Superior temporal gyrus (tissue), 1 donor: ENCODE data around the gene NOL12.
"Not testable (repeated sequence)": the region's sequence is repeated elsewhere in the genome, so short reads cannot be mapped to it uniquely, and the experiment has no call there.

Experiments used
- DNase-seq: peaks from one replicate; pipeline ENCODE4 v3.0.0-alpha.2; 2016; ENCODE audit errors: extremely low spot score

The NOL12 gene

DNA sequence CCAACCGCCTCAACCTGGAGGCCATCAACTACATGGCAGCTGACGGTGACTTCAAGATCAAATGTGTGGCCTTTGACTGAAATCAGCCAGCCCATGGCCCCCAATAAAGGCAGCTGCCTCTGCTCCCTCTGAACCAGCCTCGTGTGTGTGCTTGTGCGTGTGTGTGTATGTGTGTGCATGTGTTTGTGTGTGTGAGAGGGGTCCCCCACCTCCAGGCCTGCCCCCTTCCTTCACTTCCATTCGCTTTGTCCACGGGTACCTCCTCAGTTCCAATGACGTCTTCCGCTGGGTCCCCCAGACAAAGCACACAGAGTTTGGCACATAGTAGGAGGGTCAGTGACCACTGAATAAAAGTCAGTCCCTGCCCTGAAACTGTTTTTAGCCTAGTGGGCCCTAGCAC, 6.5 kb upstream of the NOL12 start:
- DNase-seq: no peak

DNA sequence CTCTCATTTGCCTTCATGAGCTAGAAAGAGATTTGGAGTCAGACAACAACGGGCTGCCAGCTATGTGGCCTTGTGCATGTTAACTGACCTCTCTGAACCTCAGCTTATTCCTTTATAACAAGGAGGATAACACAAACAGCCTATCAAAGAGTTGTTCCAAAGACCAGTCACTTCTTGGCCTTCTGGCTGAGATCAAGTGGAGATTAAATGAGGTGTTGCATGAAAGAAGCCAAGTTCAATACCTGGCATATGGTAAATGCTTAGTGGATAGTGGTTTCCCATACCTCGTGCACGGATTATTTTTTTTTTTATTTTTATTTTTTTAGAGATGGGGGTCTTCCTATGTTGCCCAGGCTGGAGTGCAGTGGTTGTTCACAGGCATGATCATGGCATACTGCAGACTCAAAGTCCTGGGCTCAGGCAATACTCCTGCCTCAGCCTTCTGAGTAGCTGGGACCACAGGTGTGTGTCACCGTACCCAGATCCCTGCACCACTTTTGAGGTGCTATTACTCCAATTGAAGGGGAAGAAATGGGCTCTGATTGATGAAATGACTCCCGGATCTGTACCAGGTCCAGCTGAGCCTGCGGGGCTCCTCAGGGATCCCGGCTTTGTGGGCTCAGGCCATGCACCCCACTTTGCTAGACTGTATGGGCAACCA, 5.8 kb upstream of the NOL12 start:
- no peak for DNase-seq

DNA sequence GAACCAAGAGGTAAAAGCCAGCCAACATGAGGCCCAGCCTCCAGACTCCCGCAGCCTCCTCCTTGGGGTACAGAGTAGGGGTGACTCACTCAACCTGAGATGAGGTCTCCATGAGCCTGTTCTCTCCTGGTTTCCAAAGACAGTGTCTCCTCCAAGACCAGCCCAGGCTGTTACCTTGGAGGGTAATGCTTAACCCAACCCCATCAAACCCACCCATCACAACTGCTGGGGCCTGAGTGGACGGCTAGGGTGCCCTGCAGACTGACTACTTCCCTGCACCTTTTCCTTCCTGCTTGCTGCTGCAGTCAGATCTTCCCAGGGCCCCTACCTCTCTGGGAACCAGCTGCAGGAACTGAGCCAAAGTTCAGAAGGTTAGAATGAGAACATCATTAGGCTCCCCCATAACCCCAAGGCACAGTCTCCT, 5.1 kb upstream of the NOL12 start:
- DNase-seq: no peak

DNA sequence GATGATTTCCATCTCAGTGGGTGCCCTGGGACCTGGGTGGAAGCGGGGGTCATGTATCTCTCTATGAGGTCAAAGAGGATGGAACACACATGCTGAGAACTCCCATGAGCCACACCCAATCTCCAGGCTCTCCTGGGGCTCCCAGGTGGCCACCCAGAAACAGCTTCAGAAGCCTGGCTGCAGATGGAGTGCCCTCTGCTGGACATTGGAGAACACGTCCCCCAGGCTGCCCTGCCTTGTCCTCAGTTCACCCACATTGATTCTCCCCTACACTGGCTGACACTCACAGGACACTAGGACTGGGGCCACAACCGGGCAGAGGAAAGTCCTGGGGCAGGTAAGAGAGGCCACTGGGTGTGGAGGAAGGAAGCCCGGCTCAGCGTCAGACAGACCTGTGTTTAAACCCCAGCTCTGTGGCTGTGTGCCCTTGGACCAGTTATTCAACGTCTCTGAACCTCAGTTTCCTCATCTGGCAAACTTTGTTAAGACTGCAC, 4.5 kb upstream of the NOL12 start:
- DNase-seq: peak; percentile 74

DNA sequence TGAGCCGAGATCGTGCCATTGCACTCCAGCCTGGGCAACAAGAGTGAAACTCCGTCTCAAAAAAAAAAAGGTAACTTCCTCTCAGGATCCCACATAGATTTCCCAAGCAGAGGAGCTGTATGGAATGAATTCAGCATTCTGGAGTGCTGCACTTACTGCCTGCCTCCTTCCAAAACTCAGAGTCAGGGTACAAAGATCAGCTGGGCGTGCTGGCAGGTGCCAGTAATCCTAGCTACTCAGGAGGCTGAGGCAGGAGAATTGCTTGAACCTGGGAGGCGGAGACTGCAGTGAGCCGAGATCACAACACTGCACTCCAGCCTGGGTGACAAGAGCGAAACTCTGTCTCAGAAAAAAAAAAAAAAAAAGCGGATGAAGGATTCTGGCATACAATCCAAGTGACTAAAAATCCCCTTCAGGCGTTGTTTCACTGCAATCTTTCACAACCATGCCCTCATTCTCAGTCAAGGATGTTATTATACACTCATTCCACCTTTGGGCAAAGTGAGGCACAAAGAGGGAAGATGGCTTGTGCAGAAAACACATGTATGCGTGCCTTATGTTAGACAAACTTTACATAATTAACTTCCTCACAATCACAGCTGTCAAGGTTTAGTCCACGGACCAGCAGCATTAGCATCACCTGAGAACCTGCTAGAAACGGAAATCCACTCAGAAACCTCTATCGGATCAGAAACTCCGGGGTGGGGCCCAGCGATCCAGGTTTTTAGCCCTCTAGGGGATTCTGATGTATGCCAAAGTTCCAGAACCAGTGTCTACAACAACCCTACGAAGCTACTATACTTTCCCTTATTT, 1.1 kb upstream of the NOL12 start:
- no peak for DNase-seq

DNA sequence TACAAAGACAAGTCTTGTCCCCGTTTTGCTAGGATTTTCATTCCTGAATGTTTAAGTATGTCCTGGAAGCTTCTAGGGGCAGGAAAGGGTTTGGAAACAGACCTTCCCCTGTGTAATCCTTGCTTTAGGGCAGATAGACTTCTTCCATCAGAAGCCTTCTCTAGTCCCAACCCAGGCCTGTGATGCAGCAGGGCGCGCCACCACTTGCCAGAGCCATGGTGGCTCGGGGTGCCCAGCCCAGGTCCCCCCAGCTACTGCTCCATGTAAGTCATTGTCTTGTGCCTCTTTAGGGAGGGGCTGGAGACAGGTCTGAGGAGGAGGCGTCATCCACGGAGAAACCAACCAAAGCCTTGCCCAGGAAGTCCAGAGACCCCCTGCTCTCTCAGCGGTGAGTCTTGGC, 4.3 kb downstream of the NOL12 start:
- no peak for DNase-seq

DNA sequence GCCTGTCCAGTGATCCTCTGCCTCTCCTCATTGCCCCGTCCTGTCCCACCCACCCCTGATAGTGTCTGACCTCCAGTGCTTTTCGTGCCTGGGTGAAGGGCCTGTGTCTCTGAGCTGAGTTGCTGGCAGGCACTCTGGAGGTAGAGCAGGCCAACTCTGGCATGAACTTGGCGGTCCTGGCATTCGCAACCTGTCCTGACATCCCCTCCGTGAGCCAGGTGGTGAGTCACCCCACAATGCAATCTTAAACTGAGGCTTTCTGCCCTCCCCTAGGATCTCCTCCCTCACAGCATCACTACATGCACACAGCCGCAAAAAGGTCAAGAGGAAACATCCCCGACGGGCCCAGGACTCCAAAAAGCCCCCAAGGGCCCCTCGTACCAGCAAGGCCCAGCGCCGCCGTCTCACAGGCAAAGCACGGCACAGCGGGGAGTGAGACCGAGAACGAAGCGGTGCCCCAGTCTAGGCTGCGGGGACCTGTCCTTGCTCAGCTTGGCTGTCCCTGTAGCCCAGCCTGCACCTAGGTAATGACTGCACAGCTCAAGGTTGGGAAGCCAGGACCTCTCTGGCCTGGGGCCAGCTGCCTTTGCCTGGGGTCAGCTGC, 4.9 kb downstream of the NOL12 start:
- DNase-seq: no peak

DNA sequence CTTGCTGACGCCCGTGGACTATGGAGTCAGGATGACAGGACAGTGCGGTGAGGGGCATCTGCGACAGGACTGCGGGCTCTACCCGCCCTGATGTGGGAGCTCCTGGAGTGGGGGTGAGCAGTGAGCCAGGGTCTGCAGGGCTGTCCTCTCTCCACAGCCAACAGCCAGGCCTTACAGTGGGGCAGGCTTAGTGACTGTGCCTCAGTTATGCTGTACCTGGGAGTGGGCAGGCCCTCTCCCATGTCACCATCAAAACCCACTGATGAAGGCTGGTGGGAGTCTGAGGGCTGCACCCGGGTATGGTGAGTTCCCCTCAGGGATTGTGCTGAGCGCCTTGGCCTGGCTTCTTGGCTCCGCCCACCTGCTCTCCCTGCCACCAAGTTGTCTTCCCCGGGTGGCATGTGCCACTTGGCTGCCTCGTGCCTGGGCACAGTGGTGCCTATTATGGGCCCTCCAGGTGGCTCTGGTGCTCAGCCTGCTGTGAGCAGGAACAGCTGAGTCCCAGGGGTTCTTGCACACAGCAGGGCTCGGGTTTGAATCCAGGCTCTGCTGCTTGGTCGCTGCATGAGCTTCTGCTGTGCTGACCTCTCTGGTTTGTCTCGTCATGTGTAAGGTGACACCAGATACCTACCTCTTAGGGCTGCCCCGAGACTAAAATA, 6.6 kb downstream of the NOL12 start:
- no peak for DNase-seq

DNA sequence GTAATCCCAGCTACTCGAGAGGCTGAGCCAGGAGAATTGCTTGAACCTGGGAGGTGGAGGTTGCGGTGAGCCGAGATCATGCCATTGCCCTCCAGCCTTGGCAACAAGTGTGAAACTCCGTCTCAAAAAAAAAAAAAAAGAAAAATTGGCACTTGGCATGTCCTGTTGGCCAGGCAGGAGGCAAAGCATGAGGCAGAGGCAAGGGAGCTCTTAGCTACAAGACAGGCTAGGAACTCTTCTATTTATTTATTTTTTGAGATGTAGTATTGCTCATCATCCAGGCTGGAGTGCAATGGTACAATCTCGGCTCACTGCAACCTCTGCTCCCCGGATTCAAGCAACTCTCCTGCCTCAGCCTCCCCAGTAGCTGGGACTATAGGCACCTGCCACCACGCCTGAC, 8.0 kb downstream of the NOL12 start:
- DNase-seq: not testable (repeated sequence)

DNA sequence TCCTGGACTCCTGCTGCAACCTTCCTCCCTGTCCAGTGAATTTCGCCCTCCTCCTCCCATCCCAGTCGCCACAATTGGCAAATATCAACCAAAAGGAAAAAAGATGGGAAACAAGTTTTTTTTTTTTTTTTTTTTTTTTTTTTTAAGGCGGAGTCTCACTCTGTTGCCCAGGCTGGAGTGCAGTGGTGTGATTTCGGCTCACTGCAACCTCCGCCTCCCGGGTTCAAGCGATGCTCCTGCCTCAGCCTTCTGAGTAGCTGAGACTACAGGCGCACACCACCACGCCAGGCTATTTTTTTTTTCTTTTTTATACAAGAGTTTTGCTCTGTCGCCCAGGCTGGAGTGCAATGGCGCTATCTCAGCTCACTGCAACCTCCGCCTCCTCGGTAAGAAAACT, 10.1 kb downstream of the NOL12 start:
- not testable (repeated sequence) for DNase-seq

DNA sequence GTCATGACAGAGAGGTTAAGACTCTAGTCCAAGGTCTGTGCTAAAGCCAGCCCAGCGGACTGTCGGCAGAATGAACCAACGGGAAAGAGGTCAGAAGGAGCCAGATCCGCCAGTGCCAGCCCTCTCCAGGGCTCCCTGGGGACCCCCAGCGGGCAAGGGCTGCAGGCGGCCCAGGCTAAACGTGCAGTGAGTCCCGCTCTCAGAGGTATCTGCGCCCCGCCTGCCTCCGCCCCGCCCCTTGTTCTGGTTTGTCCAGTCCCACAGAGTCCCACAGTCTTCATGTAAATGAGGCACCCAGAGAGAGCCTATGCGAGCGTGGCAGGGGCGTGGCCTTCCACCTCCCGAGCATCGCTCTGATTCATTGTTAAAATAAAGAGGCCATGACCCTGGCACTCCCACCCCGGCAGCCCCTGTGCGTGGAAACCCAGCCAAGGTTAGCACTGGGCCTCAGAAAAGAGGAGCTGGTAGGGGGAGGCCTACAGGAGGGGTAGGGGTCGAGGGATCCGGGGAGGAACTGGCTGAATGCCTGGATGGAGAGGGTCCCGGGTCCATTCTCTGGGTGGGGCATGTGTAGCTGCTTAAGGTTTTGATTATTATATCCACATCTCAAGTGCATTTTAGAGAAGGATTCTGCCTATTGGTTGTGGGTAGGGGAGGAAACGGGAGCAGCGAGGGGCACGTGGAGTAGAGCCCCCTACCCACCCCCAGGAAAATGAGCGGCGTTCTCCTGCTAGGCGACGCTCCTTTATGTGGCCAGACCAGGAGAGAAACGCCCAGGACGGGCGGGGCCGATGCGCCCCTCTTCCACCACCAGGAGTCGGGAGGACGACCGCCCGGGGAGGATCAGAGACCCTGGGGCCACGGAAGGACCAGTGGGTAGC, 10.8 kb downstream of the NOL12 start, which contains the start of gene TRIOBP:
TRIOBP (plus strand) TSS at position 392 of the 881 bp plus-strand sequence. CDS start 4,318 bp downstream, outside the sequence.
- peak; percentile 59 for DNase-seq

DNA sequence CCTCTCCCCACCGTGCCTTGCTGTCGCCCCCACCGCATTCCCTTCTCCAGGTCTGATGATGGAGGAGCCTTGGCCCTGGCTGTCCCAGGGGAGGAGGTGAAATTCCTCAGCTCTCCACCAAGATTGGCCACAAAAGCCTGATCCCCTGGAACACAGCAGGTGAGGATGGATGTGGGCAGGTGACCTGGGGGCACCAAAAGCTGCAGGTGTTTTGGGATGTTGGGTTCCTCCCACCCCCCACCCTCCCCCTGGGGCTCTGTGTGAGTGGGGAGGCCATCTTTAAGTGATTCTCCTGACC, 11.3 kb downstream of the NOL12 start:
- DNase-seq: no peak

DNA sequence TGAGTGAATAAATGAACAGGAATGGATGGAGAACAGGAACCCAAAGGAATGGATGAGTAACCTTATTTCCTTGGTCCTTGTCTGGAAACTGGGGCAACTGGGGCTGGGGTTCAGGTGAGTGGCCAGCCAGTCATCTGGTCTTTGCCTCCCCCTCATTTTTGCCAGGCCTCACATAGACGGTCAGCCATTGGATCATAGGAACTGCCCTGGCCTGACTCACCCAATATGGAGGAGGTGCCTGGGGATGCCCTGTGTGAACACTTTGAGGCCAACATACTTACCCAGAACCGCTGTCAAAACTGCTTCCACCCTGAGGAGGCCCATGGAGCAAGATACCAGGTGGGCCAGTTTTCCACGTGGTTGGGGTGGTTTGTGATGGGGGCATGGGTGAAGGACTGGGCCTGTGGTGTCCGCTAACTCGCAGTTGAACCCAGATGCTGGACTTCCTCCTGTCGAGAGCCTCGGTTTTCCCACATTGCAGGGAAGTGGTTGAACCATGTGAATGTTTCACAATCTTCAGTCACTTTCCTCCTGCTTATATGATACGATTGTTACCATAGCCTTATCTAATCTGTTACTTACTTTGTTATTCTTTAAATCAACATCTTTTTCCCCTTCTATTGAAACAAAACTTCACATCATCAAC, 15.1 kb downstream of the NOL12 start:
- DNase-seq: peak; percentile 15

DNA sequence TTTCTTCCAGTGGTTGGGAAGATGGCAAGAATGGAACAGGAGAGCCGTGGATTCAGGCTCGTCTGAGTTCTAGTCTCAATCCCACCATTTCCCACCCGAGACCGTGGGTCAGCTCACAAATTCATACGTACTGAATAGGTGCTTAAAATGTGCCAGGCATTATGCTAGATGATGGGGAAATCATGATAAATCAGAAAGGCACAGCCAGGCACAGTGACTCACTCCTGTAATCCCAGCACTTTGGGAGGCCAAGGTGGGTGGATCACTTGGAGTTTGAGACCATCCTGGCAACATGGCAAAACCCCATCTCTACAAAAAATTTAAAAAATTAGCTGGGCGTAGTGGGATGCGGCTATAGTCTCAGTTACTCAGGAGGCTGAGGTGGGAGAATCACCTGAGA, 17.8 kb downstream of the NOL12 start:
- no peak for DNase-seq

DNA sequence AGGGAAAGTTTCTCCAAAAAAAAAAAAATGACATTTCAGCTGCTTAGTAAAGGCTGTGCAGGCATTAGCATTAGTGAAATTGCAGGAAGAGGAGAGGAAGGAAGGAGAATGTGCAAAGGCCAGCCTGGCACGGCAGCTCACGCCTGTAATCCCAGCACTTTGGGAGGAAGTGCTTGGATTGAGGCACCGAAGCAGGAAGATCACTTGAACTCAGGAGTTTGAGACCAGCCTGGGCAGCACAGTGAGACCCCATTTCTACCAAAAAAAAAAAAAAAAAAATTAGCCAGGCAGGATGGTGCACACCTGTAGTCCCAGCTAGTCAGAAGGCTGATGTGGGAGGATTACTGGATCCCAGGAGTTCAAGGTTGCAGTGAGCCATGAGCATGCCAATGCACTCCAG, 18.5 kb downstream of the NOL12 start:
- DNase-seq: no peak

DNA sequence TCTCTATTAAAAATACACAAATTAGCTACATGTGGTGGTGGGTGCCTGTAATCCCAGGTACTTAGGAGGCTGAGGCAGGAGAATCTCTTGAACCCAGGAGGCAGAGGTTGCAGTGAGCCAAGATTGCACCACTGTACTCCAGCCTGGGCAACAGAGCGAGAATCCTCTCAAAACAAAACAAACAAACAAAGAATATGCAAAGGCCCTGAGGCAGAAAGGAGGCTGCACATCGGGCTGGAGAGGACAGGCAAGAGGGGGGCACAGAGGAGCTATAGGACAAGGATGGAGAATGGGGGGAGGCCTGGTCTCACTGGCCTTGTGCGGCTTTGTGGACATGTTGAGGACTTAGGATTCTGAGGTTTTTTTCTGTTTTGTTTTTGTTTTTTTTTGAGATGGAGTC, 19.1 kb downstream of the NOL12 start:
- no peak for DNase-seq

DNA sequence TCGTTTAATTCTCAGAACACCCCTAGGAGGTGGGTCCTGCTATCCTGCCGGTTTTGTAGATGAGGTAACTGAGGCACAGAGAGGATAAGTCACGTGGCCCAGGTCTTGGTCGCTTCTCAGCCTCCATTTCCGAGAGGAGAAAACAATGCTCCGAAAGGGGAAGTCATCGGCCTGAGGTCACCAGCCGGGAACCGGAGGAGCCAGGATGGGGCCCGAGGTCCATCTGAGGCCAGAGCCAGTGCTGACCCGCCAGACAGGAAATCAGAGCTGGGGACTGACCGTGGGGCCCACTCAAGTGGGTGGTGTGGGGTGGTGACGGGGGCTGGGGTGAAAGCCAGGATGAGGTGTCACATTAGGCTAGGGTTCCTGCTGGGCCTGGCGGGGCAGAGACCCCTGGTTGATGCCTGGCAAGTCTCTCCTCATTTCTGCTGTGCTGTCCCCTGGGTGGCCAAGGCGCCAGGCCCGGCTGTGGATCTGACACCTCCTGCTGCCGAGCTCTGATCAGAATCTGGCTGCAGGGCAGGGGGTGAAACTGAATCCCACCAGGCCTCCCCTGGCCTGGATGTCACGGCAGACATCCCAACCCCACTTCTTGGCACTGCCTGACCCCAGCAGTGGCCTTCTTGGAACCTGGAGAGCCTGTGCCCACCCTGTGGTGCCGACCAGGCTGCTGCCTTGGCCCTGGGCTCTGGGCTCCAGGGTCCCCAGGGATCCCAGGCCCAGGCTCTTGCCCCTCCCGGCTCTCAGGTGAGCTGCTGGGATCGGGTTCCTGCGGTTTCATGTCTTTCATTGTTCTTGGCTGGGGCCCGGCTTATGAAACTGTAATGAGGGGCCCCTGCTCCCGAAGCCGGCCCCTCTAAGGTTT, 22.7 kb downstream of the NOL12 start:
- DNase-seq: no peak

DNA sequence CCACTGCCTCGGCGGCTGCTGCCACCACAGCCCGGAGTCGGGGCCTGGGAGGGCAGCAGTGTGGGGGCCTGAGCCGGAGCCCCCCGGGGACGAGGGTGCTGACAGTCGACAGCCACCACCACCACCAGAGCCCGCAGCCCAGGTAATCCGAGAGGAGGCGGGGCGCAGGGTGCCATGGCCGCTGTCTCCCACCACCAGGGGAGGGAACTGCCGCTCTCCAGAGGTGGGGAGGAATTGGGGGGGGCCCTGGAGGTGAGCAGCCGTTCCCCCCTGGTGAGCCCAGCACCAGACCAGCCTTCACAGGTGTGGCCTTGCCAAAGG, 23.3 kb downstream of the NOL12 start:
- no peak for DNase-seq

DNA sequence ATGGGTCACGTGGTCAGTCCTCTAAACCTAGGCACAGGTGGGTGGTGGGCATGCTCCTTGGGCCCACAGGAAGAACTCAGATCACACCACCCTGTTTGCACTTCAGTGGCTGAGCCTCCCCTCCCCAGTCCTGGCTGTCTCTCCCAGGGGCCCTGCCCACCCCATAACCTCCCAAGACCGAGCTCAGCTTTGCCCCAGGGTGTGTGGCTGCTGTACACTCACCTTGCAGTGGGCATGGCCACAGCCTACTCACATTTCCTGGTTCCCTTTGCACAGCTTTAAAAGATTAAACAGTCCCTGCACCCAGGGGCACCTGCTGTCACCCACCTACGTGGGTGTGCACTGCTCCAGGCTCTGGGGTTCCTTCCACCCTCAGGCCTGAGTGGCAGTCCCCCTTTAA, 24.5 kb downstream of the NOL12 start:
- DNase-seq: no peak

DNA sequence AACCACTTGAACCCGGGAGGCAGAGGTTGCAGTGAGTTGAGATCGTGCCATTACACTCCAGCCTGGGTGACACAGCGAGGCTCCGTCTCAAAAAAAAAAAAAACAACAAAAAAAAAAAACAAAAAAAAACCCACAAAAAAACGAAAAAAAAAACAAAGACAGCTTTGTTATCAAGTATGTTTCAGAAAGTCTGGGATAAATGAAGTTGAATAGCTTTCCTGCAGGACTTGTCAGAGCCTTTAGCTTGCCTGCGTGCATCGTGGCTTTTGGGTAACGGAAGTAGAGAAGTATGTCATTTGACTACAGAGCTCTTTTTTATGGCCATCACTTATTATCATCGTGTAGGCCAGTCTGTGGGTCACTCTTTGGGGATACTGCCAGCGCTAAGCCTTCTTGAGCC, 25.3 kb downstream of the NOL12 start:
- DNase-seq: no peak
